Measurements from ENCODE around the gene MLF2.

The MLF2 gene

GRCh38 chr12:6752921-6753771, at the start of gene MLF2:
Gene MLF2, minus strand, starts transcription at chr12:6753141. Its CDS starts 807 bp downstream, at chr12:6752334.
- H3K27me3 Mint-ChIP-seq, result no peaks in the 10 kb centered on the region
- H3K36me3 Mint-ChIP-seq, result no peaks in the 10 kb centered on the region
- no peaks in the 10 kb centered on the region for H3K9me3 Mint-ChIP-seq (ENCODE audit: low read depth)
- peak within 1 kb of the TSS; percentile 98 for H3K27ac Mint-ChIP-seq
- H3K4me1 Mint-ChIP-seq (ENCODE audit: low read depth), result peaks cover 19% of the 10 kb centered on the region
- H3K4me3 Mint-ChIP-seq, result peak within 1 kb of the TSS; percentile 94

- H3K4me1 Mint-ChIP-seq (ENCODE audit: low read depth), result no peaks in the 10 kb centered on the region
- peaks cover 4% of the 10 kb centered on the region for H3K27me3 Mint-ChIP-seq
- no peaks in the 10 kb centered on the region for H3K9me3 Mint-ChIP-seq (ENCODE audit: low read depth)
- H3K4me3 Mint-ChIP-seq, result no peak overlapping the region
- H3K27ac Mint-ChIP-seq, result no peak overlapping the region
- no peaks in the 10 kb centered on the region for H3K36me3 Mint-ChIP-seq
Measured at GRCh38 chr12:6799147-6799546, 46.2 kb upstream of the MLF2 start.

- no peak overlapping the region for H3K4me3 Mint-ChIP-seq
- no peaks in the 10 kb centered on the region for H3K36me3 Mint-ChIP-seq
- peaks cover 22% of the 10 kb centered on the region for H3K4me1 Mint-ChIP-seq (ENCODE audit: low read depth)
- H3K27me3 Mint-ChIP-seq, result peaks cover 4% of the 10 kb centered on the region
- no peaks in the 10 kb centered on the region for H3K9me3 Mint-ChIP-seq (ENCODE audit: low read depth)
- no peak overlapping the region for H3K27ac Mint-ChIP-seq
Measured at GRCh38 chr12:6796576-6796975, 43.6 kb upstream of the MLF2 start.

- H3K36me3 Mint-ChIP-seq, result no peaks in the 10 kb centered on the region
- H3K4me1 Mint-ChIP-seq (ENCODE audit: low read depth), result peaks cover 25% of the 10 kb centered on the region
- peaks cover 4% of the 10 kb centered on the region for H3K27me3 Mint-ChIP-seq
- H3K9me3 Mint-ChIP-seq (ENCODE audit: low read depth), result no peaks in the 10 kb centered on the region
- H3K4me3 Mint-ChIP-seq, result no peak overlapping the region
- no peak overlapping the region for H3K27ac Mint-ChIP-seq
Measured at GRCh38 chr12:6795088-6795487, 42.1 kb upstream of the MLF2 start.

- Mint-ChIP-seq H3K4me3 (peak overlapping the region; percentile 54), H3K4me1 (ENCODE audit: low read depth) (peaks cover 38% of the 10 kb centered on the region), H3K27me3 (peaks cover 3% of the 10 kb centered on the region), H3K9me3 (ENCODE audit: low read depth) (no peaks in the 10 kb centered on the region), H3K27ac (no peak overlapping the region), H3K36me3 (no peaks in the 10 kb centered on the region)
Measured at GRCh38 chr12:6792522-6793201, 39.7 kb upstream of the MLF2 start.

GRCh38 chr12:6791931-6792520, 39.1 kb upstream of the MLF2 start:
- no peaks in the 10 kb centered on the region for H3K36me3 Mint-ChIP-seq

GRCh38 chr12:6790496-6791150, 37.7 kb upstream of the MLF2 start:
- Mint-ChIP-seq H3K9me3 (ENCODE audit: low read depth) (no peaks in the 10 kb centered on the region), H3K36me3 (no peaks in the 10 kb centered on the region), H3K27ac (no peak overlapping the region), H3K4me3 (no peak overlapping the region), H3K27me3 (no peaks in the 10 kb centered on the region), H3K4me1 (ENCODE audit: low read depth) (peaks cover 51% of the 10 kb centered on the region)

More at GRCh38 chr12:6791931-6792520, 39.1 kb upstream of the MLF2 start:
- peaks cover 3% of the 10 kb centered on the region for H3K27me3 Mint-ChIP-seq
- peaks cover 41% of the 10 kb centered on the region for H3K4me1 Mint-ChIP-seq (ENCODE audit: low read depth)
- H3K27ac Mint-ChIP-seq, result peak overlapping the region; percentile 58
- peak overlapping the region; percentile 54 for H3K4me3 Mint-ChIP-seq
- no peaks in the 10 kb centered on the region for H3K9me3 Mint-ChIP-seq (ENCODE audit: low read depth)

- H3K4me3 Mint-ChIP-seq, result no peak within 1 kb of the TSS
- H3K27ac Mint-ChIP-seq, result no peak within 1 kb of the TSS
- no peaks in the 10 kb centered on the region for H3K9me3 Mint-ChIP-seq (ENCODE audit: low read depth)
- peaks cover 55% of the 10 kb centered on the region for H3K4me1 Mint-ChIP-seq (ENCODE audit: low read depth)
- no peaks in the 10 kb centered on the region for H3K36me3 Mint-ChIP-seq
- H3K27me3 Mint-ChIP-seq, result no peaks in the 10 kb centered on the region
Measured at GRCh38 chr12:6788972-6789924, 36.3 kb upstream of the MLF2 start, which contains the start of gene CD4. Gene CD4, plus strand, starts transcription at chr12:6789528. Its CDS starts 10,611 bp downstream, at chr12:6800139.

- Mint-ChIP-seq H3K27ac (no peak overlapping the region), H3K27me3 (no peaks in the 10 kb centered on the region), H3K4me3 (no peak overlapping the region), H3K36me3 (no peaks in the 10 kb centered on the region), H3K9me3 (ENCODE audit: low read depth) (no peaks in the 10 kb centered on the region), H3K4me1 (ENCODE audit: low read depth) (peaks cover 40% of the 10 kb centered on the region)
Measured at GRCh38 chr12:6787309-6787708, 34.4 kb upstream of the MLF2 start.

- Mint-ChIP-seq H3K27me3 (no peaks in the 10 kb centered on the region), H3K4me3 (peak overlapping the region; percentile 30), H3K27ac (peak overlapping the region; percentile 51), H3K4me1 (ENCODE audit: low read depth) (peaks cover 33% of the 10 kb centered on the region), H3K9me3 (ENCODE audit: low read depth) (no peaks in the 10 kb centered on the region), H3K36me3 (no peaks in the 10 kb centered on the region)
Measured at GRCh38 chr12:6786416-6787094, 33.6 kb upstream of the MLF2 start.

GRCh38 chr12:6784761-6785160, 31.8 kb upstream of the MLF2 start:
- Mint-ChIP-seq H3K9me3 (ENCODE audit: low read depth) (no peaks in the 10 kb centered on the region), H3K4me1 (ENCODE audit: low read depth) (peaks cover 36% of the 10 kb centered on the region), H3K27ac (no peak overlapping the region), H3K27me3 (no peaks in the 10 kb centered on the region), H3K4me3 (no peak overlapping the region), H3K36me3 (no peaks in the 10 kb centered on the region)

- Mint-ChIP-seq H3K27ac (no peak overlapping the region), H3K27me3 (no peaks in the 10 kb centered on the region), H3K4me1 (ENCODE audit: low read depth) (peaks cover 33% of the 10 kb centered on the region), H3K36me3 (no peaks in the 10 kb centered on the region), H3K4me3 (no peak overlapping the region), H3K9me3 (ENCODE audit: low read depth) (no peaks in the 10 kb centered on the region)
Measured at GRCh38 chr12:6784296-6784695, 31.4 kb upstream of the MLF2 start.

GRCh38 chr12:6783828-6784227, 30.9 kb upstream of the MLF2 start:
- H3K9me3 Mint-ChIP-seq (ENCODE audit: low read depth), result no peaks in the 10 kb centered on the region
- no peak overlapping the region for H3K27ac Mint-ChIP-seq
- H3K4me3 Mint-ChIP-seq, result no peak overlapping the region
- no peaks in the 10 kb centered on the region for H3K27me3 Mint-ChIP-seq
- peaks cover 34% of the 10 kb centered on the region for H3K4me1 Mint-ChIP-seq (ENCODE audit: low read depth)
- H3K36me3 Mint-ChIP-seq, result no peaks in the 10 kb centered on the region

All from activated naive CD8-positive, alpha-beta T cell (primary cell).